Right forelimb (tissue), 1 donor: Measurements from ENCODE around the gene CHD8.
"Not testable (repeated sequence)": the region's sequence is repeated elsewhere in the genome, so short reads cannot be mapped to it uniquely, and the experiment has no call there.

Experiments used
- DNase-seq: peaks from one replicate; pipeline ENCODE4 v3.0.0-alpha.2; 2018

CHD8 gene

GRCh38 chr14:21431126-21431525, 24.8 kb downstream of the CHD8 start:
- no peak for DNase-seq

GRCh38 chr14:21428930-21429329, 27.0 kb downstream of the CHD8 start:
- peak; percentile 49 for DNase-seq

GRCh38 chr14:21426692-21427091, 29.2 kb downstream of the CHD8 start:
- no peak for DNase-seq

- no peak for DNase-seq
Measured at GRCh38 chr14:21419528-21419927, 36.4 kb downstream of the CHD8 start.

GRCh38 chr14:21415329-21415728, 40.6 kb downstream of the CHD8 start:
- no peak for DNase-seq

- no peak for DNase-seq
Measured at GRCh38 chr14:21414137-21414631, 41.7 kb downstream of the CHD8 start.

- no peak for DNase-seq
Measured at GRCh38 chr14:21408147-21408546, 47.8 kb downstream of the CHD8 start.

GRCh38 chr14:21406213-21406612, 49.7 kb downstream of the CHD8 start:
- DNase-seq, result no peak

- DNase-seq, result no peak
Measured at GRCh38 chr14:21405097-21405496, 50.8 kb downstream of the CHD8 start.

- DNase-seq, result no peak
Measured at GRCh38 chr14:21399311-21399870, 56.5 kb downstream of the CHD8 start.

GRCh38 chr14:21398901-21399300, 57.0 kb downstream of the CHD8 start:
- no peak for DNase-seq

GRCh38 chr14:21395450-21395849, 60.5 kb downstream of the CHD8 start:
- DNase-seq, result no peak

GRCh38 chr14:21385188-21385904, 70.6 kb downstream of the CHD8 start:
- DNase-seq, result no peak

GRCh38 chr14:21384494-21384851, 71.5 kb downstream of the CHD8 start:
- DNase-seq, result no peak

- DNase-seq, result peak; percentile 96
Measured at GRCh38 chr14:21383848-21384493, 72.0 kb downstream of the CHD8 start, which contains the start of gene SUPT16H. SUPT16H (minus strand) TSS chr14:21384019; CDS start chr14:21383927, 92 bp downstream.

- peak; percentile 74 for DNase-seq
Measured at GRCh38 chr14:21382886-21383847, 72.8 kb downstream of the CHD8 start.

GRCh38 chr14:21382095-21382494, 73.8 kb downstream of the CHD8 start:
- DNase-seq, result no peak

GRCh38 chr14:21379338-21379737, 76.6 kb downstream of the CHD8 start:
- DNase-seq, result no peak

- DNase-seq, result no peak
Measured at GRCh38 chr14:21373980-21374379, 81.9 kb downstream of the CHD8 start.

GRCh38 chr14:21372814-21373213, 83.1 kb downstream of the CHD8 start:
- DNase-seq, result not testable (repeated sequence)

- DNase-seq, result no peak
Measured at GRCh38 chr14:21369949-21370679, 85.8 kb downstream of the CHD8 start.

GRCh38 chr14:21367582-21368144, 88.3 kb downstream of the CHD8 start:
- DNase-seq, result no peak
